ENCODE measurements around the gene COX6B2.

DNA sequence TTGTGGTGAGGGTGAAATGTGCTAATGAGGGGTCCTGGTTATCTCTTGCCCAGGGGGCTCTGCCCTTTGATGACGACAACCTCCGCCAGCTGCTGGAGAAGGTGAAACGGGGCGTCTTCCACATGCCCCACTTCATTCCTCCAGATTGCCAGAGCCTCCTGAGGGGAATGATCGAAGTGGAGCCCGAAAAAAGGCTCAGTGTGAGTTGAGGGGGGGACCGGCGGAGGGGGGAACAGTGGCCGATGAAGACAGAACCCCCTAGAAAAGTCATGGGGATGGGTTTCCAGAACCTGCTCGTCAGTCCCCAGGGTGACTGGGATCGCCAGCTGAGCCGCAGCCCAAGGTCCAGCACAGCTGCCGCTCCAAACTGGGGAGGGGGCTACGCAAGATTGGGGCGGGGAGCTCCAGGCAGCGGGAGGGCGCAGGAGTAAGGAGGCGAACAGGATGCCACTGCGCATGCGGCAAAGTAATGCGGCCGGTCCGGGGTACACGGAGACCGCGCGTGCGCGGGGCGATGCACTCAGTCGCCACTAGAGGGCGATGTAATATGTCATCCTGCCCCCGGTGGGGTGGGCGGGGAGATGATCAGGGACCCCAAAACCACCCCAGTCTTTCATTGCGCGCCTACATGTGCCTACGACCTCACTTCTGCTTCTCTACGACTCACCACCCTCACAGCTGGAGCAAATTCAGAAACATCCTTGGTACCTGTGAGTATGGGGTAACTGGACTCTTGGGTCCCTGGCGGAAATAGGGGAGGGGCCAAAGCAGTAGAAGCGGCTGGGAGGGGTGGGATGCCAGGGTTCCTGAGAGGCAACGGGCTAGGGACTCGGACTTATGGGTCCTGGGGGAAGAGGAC is 52.8 kb downstream of the COX6B2 start:
- TF ChIP-seq, protein P1, sequence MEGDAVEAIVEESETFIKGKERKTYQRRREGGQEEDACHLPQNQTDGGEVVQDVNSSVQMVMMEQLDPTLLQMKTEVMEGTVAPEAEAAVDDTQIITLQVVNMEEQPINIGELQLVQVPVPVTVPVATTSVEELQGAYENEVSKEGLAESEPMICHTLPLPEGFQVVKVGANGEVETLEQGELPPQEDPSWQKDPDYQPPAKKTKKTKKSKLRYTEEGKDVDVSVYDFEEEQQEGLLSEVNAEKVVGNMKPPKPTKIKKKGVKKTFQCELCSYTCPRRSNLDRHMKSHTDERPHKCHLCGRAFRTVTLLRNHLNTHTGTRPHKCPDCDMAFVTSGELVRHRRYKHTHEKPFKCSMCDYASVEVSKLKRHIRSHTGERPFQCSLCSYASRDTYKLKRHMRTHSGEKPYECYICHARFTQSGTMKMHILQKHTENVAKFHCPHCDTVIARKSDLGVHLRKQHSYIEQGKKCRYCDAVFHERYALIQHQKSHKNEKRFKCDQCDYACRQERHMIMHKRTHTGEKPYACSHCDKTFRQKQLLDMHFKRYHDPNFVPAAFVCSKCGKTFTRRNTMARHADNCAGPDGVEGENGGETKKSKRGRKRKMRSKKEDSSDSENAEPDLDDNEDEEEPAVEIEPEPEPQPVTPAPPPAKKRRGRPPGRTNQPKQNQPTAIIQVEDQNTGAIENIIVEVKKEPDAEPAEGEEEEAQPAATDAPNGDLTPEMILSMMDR (IDR thresholded peaks at IDR 0.05) = peak; percentile 90 to 98 (median 94)
- no peak for TF ChIP-seq POLR2A (IDR thresholded peaks at IDR 0.05)
